SHP77 treated with DMSO at 0.1 percent for 48 hours (cell line): ENCODE measurements around the gene UBR2.

Experiments
- DNase-seq: peaks from one replicate; lab custom pipeline; 2025; lab: John Stamatoyannopoulos, UW

Gene UBR2

GRCh38 chr6:42563697-42564505 is at the start of gene UBR2:
Gene UBR2, plus strand, starts transcription at chr6:42564029. Its CDS starts 291 bp downstream, at chr6:42564320.
- peak; percentile 97 for DNase-seq

GRCh38 chr6:42514745-42515144 is 49.1 kb upstream of the UBR2 start:
- no peak for DNase-seq

- no peak for DNase-seq
Observed at GRCh38 chr6:42519779-42520178, 44.0 kb upstream of the UBR2 start.

- no peak for DNase-seq
Observed at GRCh38 chr6:42520786-42521607, 42.8 kb upstream of the UBR2 start.

GRCh38 chr6:42522036-42522435 is 41.8 kb upstream of the UBR2 start:
- no peak for DNase-seq

- no peak for DNase-seq
Observed at GRCh38 chr6:42522942-42523814, 40.7 kb upstream of the UBR2 start.

- DNase-seq, result no peak
Observed at GRCh38 chr6:42525206-42525605, 38.6 kb upstream of the UBR2 start.

- no peak for DNase-seq
Observed at GRCh38 chr6:42526616-42527015, 37.2 kb upstream of the UBR2 start.

GRCh38 chr6:42527204-42527603 is 36.6 kb upstream of the UBR2 start:
- DNase-seq, result no peak

- no peak for DNase-seq
Observed at GRCh38 chr6:42530296-42530695, 33.5 kb upstream of the UBR2 start.

GRCh38 chr6:42530751-42531150 is 33.1 kb upstream of the UBR2 start:
- DNase-seq, result no peak

GRCh38 chr6:42532038-42532669 is 31.7 kb upstream of the UBR2 start:
- peak; percentile 47 for DNase-seq

- no peak for DNase-seq
Observed at GRCh38 chr6:42533794-42534193, 30.0 kb upstream of the UBR2 start.

GRCh38 chr6:42537536-42537935 is 26.3 kb upstream of the UBR2 start:
- DNase-seq, result no peak

GRCh38 chr6:42539135-42539534 is 24.7 kb upstream of the UBR2 start:
- DNase-seq, result no peak

GRCh38 chr6:42545226-42545773 is 18.5 kb upstream of the UBR2 start:
- DNase-seq, result no peak

GRCh38 chr6:42547407-42548329 is 16.2 kb upstream of the UBR2 start:
- peak; percentile 70 for DNase-seq

GRCh38 chr6:42550277-42550676 is 13.6 kb upstream of the UBR2 start:
- no peak for DNase-seq

GRCh38 chr6:42551217-42551616 is 12.6 kb upstream of the UBR2 start:
- no peak for DNase-seq

- DNase-seq, result no peak
Observed at GRCh38 chr6:42552380-42552779, 11.4 kb upstream of the UBR2 start.
